Measurements from ENCODE around the gene CETP.
"Not testable (repeated sequence)": the region's sequence is repeated elsewhere in the genome, so short reads cannot be mapped to it uniquely, and the experiment has no call there.

CETP gene

GRCh38 chr16:56961386-56961785, 364 bp upstream of the CETP start:
- DNase-seq, result no peak

- DNase-seq, result peak; percentile 93
Measured at GRCh38 chr16:56964243-56965148, 2.7 kb downstream of the CETP start.

GRCh38 chr16:56965149-56966092, 3.7 kb downstream of the CETP start:
- no peak for DNase-seq

GRCh38 chr16:56966093-56966475, 4.3 kb downstream of the CETP start:
- no peak for DNase-seq

GRCh38 chr16:56967733-56968132, 6.0 kb downstream of the CETP start:
- DNase-seq, result no peak

- no peak for DNase-seq
Measured at GRCh38 chr16:56969769-56970168, 8.0 kb downstream of the CETP start.

- no peak for DNase-seq
Measured at GRCh38 chr16:56970934-56971767, 9.4 kb downstream of the CETP start.

- DNase-seq, result no peak
Measured at GRCh38 chr16:56971768-56972043, 10.0 kb downstream of the CETP start.

GRCh38 chr16:56972403-56973293, 10.9 kb downstream of the CETP start:
- no peak for DNase-seq

GRCh38 chr16:56973294-56973689, 11.5 kb downstream of the CETP start:
- no peak for DNase-seq

- DNase-seq, result not testable (repeated sequence)
Measured at GRCh38 chr16:56973899-56974298, 12.1 kb downstream of the CETP start.

GRCh38 chr16:56974549-56975300, 13.0 kb downstream of the CETP start:
- DNase-seq, result no peak

- no peak for DNase-seq
Measured at GRCh38 chr16:56975714-56976113, 14.0 kb downstream of the CETP start.

- DNase-seq, result no peak
Measured at GRCh38 chr16:56977216-56977615, 15.5 kb downstream of the CETP start.

- no peak for DNase-seq
Measured at GRCh38 chr16:56977823-56978430, 16.2 kb downstream of the CETP start.

- DNase-seq, result no peak
Measured at GRCh38 chr16:56980201-56980535, 18.4 kb downstream of the CETP start.

- no peak for DNase-seq
Measured at GRCh38 chr16:56980792-56981724, 19.3 kb downstream of the CETP start.

- DNase-seq, result no peak
Measured at GRCh38 chr16:56981729-56982271, 20.1 kb downstream of the CETP start.

GRCh38 chr16:56982695-56983094, 20.9 kb downstream of the CETP start:
- no peak for DNase-seq
